ENCODE data around the gene PFKFB2.

GRCh38 chr1:207049514-207049913 is 3.6 kb upstream of the PFKFB2 start:
- TF ChIP-seq POLR2AphosphoS5 (IDR thresholded peaks at IDR 0.05; ENCODE audit: low read depth) = no peak
- no peak for TF ChIP-seq CTCF (IDR thresholded peaks at IDR 0.05; ENCODE audit: insufficient read depth, low read length)
- TF ChIP-seq REST (IDR thresholded peaks at IDR 0.05; ENCODE audit: insufficient replicate concordance, low read depth) = no peak

Data from HL-60 (cell line).